Measurements from ENCODE around the gene NPAS2.

Gene NPAS2

GRCh38 chr2:100862081-100862480, 42.1 kb downstream of the NPAS2 start:
- H3K4me3 ChIP-seq = no peak overlapping the region
- no peak for DNase-seq
- H3K27ac ChIP-seq = no peak overlapping the region
- no peaks in the 10 kb centered on the region for H3K27me3 ChIP-seq
- no peaks in the 10 kb centered on the region for H3K4me1 ChIP-seq
- H3K36me3 ChIP-seq = no peaks in the 10 kb centered on the region
- TF ChIP-seq, protein P1, sequence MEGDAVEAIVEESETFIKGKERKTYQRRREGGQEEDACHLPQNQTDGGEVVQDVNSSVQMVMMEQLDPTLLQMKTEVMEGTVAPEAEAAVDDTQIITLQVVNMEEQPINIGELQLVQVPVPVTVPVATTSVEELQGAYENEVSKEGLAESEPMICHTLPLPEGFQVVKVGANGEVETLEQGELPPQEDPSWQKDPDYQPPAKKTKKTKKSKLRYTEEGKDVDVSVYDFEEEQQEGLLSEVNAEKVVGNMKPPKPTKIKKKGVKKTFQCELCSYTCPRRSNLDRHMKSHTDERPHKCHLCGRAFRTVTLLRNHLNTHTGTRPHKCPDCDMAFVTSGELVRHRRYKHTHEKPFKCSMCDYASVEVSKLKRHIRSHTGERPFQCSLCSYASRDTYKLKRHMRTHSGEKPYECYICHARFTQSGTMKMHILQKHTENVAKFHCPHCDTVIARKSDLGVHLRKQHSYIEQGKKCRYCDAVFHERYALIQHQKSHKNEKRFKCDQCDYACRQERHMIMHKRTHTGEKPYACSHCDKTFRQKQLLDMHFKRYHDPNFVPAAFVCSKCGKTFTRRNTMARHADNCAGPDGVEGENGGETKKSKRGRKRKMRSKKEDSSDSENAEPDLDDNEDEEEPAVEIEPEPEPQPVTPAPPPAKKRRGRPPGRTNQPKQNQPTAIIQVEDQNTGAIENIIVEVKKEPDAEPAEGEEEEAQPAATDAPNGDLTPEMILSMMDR (IDR thresholded peaks at IDR 0.05) = no peak
- H3K9me3 ChIP-seq = peaks cover 0 to 2% (median 0%) of the 10 kb centered on the region in 3 donors
- intact Hi-C loops (cut with DNase I; ENCODE audit: low total_unique reads) = no loop called here

GRCh38 chr2:100865816-100866460, 46.0 kb downstream of the NPAS2 start:
- no peak for DNase-seq
- no peaks in the 10 kb centered on the region for H3K4me1 ChIP-seq
- intact Hi-C loops (cut with DNase I; ENCODE audit: low total_unique reads) = no loop called here
- H3K27me3 ChIP-seq = no peaks in the 10 kb centered on the region
- peaks cover 0 to 17% (median 6%) of the 10 kb centered on the region in 3 donors for H3K9me3 ChIP-seq
- no peak overlapping the region for H3K27ac ChIP-seq
- no peak overlapping the region for H3K4me3 ChIP-seq
- H3K36me3 ChIP-seq = no peaks in the 10 kb centered on the region
- TF ChIP-seq, protein P1 (IDR thresholded peaks at IDR 0.05) = no peak

DNA sequence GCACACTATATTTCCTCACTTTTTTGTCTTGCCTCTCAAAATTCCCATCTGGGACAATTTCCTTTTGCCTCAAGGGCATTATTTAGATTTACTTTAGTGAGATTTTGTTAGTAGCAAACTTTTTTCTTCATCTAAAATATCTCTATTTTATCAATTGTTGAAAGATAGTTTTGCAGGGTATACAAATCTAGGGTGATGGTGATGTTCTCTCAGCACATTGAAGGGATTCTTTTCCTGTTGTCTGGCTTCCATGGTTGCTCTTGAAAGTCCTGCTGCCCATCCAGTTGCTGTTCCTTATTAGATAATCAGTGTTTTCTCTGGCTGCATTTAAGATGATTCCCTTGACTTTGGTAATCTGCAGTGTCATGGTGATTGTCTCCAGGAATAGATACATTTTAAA, 48.1 kb downstream of the NPAS2 start:
- Histone ChIP-seq H3K27me3 (no peaks in the 10 kb centered on the region), H3K9me3 (peaks cover 0 to 17% (median 6%) of the 10 kb centered on the region in 3 donors), H3K27ac (no peak overlapping the region), H3K4me1 (no peaks in the 10 kb centered on the region), H3K4me3 (no peak overlapping the region), H3K36me3 (no peaks in the 10 kb centered on the region)
- DNase-seq = no peak
- TF ChIP-seq, protein P1 (IDR thresholded peaks at IDR 0.05) = no peak
- intact Hi-C loops (cut with DNase I; ENCODE audit: low total_unique reads) = no loop called here

DNA sequence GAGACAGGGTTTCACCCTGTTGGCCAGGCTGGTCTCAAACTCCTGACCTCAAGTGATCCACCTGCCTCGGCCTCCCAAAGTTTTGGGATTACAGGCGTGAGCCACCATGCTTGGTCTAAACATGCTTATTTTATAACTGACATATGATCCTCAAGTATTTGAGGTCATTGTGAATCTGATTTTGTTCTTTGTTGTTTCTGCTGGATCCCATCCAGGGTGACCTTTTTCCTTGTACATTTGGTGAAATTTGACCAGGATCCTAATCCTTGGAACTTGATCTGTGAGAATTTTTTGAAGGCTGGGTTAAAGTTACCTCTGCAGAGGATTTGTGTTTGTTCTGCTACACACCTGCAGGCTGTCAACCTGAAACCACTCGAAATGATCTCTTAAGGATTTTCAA, 49.2 kb downstream of the NPAS2 start:
- TF ChIP-seq, protein P1 (IDR thresholded peaks at IDR 0.05) = no peak
- Histone ChIP-seq H3K27ac (no peak overlapping the region), H3K4me1 (no peaks in the 10 kb centered on the region), H3K4me3 (no peak overlapping the region), H3K27me3 (no peaks in the 10 kb centered on the region), H3K9me3 (peaks cover 0 to 17% (median 6%) of the 10 kb centered on the region in 3 donors), H3K36me3 (no peaks in the 10 kb centered on the region)
- intact Hi-C loops (cut with DNase I; ENCODE audit: low total_unique reads) = no loop called here
- no peak for DNase-seq

- intact Hi-C loops (cut with DNase I; ENCODE audit: low total_unique reads) = no loop called here
These were observed 51.0 kb downstream of the NPAS2 start for GRCh38 chr2:100870652-100871531.

More at GRCh38 chr2:100870652-100871531, 51.0 kb downstream of the NPAS2 start:
- no peak overlapping the region for H3K27ac ChIP-seq
- H3K4me1 ChIP-seq = peaks cover 0 to 9% (median 5%) of the 10 kb centered on the region in 4 donors
- TF ChIP-seq, protein P1 (IDR thresholded peaks at IDR 0.05) = no peak
- H3K27me3 ChIP-seq = no peaks in the 10 kb centered on the region
- no peaks in the 10 kb centered on the region for H3K36me3 ChIP-seq
- no peak overlapping the region for H3K4me3 ChIP-seq
- peaks cover 0 to 17% (median 6%) of the 10 kb centered on the region in 3 donors for H3K9me3 ChIP-seq
- DNase-seq = no peak

Measured in tibial artery (tissue), 4 donors.